GM18870 (cell line): Measurements from ENCODE around the gene GMEB2.
"Not testable (repeated sequence)": the region's sequence is repeated elsewhere in the genome, so short reads cannot be mapped to it uniquely, and the experiment has no call there.

Experiments used
- ATAC-seq: cut with Tn5 transposase; IDR thresholded peaks from one replicate; pipeline ENCODE4 v1.9.1; 2021; ENCODE audit warnings: moderate library complexity; ENCODE audit not compliant: unreplicated experiment

GMEB2 gene

GRCh38 chr20:63617092-63617875 lies 9.6 kb downstream of the GMEB2 start:
- ATAC-seq = no peak

DNA sequence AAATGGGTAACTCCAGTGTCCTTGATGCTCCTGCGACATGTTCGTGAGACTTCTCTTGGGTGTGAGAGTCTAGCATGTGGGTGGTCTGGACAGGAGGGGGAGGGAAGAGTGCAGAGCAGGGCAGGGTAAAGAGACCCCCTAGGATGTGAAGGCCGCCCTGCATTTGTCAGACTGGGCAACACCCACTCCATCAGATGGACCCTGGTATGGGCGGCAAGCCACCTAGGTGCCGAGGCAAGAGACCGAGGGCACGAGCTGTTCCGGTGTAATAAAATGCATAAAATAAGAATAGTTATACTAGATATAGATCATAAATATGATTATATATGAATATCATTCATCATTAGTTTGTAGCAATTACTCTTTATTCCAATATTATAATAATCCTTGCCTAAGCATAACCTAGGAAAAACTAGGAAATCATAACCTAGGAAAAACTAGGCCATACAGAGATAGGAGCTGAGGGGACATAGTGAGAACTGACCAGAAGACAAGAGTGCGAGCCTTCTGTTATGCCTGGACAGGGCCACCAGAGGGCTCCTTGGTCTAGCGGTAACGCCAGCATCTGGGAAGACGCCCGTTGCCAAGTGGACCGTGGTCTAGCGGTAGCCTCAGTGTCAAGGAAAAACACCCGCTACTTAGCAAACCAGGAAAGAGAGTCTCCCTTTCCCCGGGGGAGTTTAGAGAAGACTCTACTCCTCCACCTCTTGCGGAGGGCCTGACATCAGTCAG lies 12.9 kb downstream of the GMEB2 start:
- ATAC-seq = not testable (repeated sequence)

GRCh38 chr20:63612276-63612931 lies 14.5 kb downstream of the GMEB2 start:
- no peak for ATAC-seq

DNA sequence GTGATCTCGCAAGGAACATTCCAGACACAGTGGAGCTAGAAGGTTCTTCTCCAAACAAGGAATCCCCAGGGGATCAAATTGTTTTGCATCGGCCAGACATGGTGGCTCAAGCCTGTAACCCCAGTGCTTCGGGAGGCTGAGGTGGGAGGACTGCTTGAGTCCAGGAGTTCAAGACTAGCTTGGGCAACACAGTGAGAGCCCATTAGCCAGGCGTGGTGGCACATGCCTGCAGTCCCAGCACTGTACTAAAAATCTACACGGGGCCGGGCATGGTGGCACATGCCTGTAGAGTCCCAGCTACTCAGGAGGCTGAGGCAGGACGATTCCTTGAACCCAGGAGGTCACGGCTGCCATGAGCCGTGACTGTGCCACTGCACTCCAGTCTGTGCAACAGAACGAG lies 15.3 kb downstream of the GMEB2 start:
- ATAC-seq = no peak

- no peak for ATAC-seq
Measured at GRCh38 chr20:63610581-63611435, 16.1 kb downstream of the GMEB2 start.

DNA sequence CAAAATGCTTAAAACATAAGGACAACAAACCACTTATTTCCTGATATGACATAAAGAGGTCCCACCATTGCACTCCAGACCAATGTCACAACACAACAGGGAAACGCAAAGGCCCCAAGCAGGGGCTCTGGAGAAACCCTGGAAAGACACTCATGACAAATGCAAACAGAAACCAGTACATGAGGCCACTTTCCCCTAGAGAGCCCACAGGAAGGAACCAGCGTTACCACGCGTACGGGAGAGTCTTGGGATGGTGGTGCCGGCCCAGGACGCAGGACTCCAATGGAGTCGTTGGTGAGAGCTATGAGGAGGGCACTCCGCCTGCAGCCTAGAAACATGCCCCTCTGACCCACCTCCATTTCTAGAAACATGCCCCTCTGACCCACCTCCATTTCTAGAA lies 20.2 kb downstream of the GMEB2 start:
- ATAC-seq = no peak

- ATAC-seq = no peak
Measured at GRCh38 chr20:63602321-63602720, 24.6 kb downstream of the GMEB2 start.

DNA sequence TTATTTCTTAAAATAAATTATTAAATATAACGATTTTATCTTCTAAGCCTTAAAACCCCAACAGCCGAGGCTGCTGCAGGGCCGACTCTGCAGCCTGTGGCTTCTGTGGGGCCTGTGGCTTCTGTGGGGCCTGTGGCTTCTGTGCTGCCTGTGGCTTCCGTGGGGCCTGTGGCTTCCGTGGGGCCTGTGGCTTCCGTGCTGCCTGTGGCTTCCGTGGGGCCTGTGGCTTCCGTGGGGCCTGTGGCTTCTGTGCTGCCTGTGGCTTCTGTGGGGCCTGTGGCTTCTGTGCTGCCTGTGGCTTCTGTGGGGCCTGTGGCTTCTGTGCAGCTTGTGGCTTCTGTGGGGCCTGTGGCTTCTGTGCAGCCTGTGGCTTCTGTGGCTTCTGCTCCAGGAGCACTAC lies 25.2 kb downstream of the GMEB2 start:
- ATAC-seq = not testable (repeated sequence)

GRCh38 chr20:63599396-63600050 lies 27.4 kb downstream of the GMEB2 start:
- ATAC-seq = no peak

GRCh38 chr20:63598479-63599395 lies 28.2 kb downstream of the GMEB2 start:
- ATAC-seq = no peak

DNA sequence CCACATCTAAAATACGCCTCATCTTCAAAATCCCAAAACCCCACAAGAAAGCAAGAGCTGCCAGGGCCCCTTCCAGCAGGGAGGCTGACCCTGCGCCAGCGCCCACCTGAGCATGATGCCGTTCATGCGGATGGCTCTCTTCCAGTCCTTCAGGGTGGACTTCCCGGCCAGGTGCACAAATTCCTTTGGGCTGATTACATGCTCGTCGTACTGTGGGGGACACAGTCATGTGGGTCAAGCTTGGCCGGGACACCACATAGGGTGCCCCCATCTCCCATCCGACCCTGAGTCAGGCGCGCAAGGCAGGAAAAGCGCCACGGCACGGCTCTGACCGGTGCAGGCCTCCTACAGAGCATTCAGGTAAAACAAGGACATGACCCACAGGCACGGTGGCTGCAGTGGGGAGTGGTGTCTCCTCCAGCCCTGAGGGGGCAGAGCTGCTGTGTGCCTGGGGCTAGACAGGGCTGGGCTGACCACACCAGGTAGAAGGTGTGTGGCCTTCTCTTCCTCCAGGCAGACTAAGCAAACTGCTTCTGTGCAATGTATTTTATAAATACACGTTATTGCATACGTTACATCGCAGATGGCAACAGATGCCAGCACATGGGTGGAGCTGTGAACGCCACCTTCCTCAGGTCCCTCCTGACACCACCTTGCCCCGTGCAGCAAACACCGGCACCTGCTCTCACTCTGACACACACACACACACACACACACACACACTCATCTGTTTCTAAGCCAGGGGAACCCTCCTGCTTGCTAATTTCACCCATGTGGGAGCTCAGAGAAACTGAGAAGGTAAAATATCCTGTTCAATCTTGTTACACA lies 29.0 kb downstream of the GMEB2 start:
- no peak for ATAC-seq

- no peak for ATAC-seq
Measured at GRCh38 chr20:63596423-63596822, 30.5 kb downstream of the GMEB2 start.

DNA sequence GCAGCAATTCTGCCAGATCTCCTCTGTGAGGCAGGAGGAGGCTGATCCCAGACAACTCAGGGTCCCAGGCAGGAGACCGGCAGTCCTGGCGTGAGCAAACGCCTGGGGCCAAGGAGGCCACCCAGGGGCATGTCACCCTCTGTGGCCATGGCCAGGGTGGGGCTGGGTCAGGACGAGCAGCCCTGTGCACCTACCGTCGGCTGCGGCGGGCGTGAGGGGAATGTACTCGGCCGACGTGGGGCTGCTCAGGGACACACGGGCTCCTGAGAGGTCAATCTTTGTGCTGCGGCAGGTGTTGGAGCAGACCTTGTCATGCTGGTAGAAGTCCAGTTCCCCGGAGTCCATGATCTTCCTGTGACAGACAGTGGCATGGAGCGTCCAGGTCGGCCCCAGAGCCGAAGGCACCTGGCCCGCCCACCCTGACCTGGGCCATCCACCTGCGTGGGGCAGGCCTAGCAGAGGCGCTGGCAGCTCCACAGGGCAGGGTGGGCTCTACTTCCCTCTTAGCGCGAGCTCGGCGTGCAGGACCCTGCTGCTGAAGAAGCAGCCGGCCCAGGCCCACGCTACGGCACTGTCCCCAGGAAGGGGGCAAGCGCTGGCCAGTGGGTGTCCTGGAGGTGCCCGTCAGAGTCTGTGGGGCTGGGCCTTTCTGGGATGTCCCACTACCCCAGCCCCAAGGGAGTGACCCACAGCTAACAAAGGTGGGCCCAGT lies 31.3 kb downstream of the GMEB2 start:
- no peak for ATAC-seq

GRCh38 chr20:63594043-63594561 lies 32.8 kb downstream of the GMEB2 start:
- ATAC-seq = no peak

GRCh38 chr20:63592661-63593060 lies 34.2 kb downstream of the GMEB2 start:
- no peak for ATAC-seq

DNA sequence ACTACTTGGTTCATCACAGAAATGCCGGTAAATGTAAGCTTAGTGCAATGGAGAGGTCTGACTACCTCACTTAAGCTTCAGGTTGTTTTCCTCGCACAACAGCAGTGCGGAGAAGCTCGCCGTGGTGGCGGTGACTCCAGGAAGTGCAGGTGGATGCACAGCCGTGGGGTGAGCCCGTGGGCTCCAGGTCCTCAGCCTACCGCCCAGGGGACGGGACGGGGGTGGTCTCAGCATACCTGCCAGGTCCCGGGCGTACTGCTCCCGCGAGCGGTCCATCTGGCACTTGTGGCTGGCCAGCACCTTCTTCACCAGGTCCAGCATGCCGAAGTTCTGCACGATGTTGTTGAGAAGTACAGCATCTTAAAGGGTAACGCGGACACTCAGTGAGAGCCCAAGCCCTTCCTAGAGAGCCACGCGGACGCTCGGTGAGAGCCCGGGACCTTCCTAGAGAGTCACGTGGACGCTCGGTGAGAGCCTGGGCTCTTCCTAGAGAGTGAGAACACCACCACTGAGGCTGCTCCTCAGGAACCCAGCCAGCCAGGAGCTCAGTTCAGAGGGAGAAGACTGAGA lies 35.0 kb downstream of the GMEB2 start:
- no peak for ATAC-seq

DNA sequence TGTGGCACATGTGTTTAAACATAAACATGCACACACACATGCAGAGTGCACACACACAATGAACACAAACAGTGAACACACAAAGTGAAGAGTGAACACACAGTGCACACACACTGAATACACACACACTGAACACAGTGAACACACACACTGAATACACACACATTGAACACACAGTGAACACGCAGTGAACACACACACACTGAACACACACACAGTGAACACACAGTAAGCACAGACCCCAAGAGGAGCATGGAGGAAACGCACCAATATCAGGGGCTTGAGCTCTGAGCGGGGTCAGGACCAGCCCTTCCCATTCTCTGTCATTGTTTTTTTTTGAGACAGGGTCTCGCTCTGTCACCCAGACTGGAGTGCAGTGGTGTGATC lies 35.8 kb downstream of the GMEB2 start:
- ATAC-seq = no peak
